Measurements from ENCODE around the gene GREB1L.

Gene GREB1L

DNA sequence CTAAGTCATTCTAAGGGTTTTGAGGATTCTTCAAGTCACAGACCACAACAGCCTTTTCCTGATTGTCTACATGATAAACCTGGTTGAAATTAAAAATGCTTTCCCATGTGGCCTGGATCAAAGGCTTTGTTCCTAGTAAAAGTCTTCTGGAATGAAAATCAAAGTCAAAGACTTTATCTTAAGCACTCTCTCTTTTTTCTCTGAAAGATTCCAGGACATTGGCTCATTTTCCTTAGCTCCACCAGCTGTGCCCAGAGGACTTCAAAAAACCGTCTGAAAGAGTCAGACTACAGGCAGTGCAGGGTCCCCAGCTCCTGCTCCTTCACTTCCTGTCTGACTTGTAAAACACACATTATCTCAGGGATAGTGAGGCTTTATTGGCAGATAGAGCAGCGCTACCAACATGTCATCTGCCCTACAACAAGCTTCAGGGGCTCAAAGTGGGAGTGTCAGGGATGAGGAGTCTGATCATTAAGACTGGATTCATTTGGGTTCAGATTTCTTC lies 210.3 kb downstream of the GREB1L start:
- DNase-seq: no peak

DNA sequence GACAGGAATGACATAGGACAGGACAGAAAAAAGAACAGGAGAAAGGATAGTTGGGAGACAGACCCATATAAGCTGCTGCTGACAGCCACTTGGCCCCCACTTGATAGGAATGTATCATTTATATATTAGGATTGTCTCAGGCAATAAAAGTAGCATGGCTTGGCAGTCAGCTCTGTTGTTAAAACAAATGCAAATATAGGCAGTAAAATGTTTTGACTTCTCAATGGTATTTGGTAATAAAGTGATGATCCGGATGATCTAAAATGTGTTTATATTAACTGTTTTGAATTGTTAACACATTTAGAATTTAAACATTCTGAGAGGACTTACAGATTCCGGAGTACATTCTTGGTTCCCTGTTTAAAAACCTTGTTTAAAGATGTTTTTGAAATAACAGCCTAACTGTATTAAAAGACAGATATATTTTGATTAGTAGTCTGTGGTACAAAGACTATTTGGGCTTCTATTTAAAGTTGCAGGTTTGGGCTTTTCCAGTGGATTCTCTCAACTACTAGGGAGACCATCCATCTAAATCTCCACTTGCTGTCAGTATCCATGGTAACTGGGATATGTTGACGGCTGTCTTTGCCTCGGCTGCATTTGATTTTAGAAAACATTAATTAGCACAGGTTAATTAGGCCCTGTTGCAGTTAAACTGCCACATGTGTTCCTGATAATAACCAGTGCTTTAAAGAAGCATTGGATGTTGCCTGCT lies 210.9 kb downstream of the GREB1L start:
- DNase-seq: no peak

GRCh38 chr18:21453511-21453901 lies 211.5 kb downstream of the GREB1L start:
- DNase-seq: no peak

GRCh38 chr18:21454725-21455124 lies 212.7 kb downstream of the GREB1L start:
- DNase-seq: no peak

DNA sequence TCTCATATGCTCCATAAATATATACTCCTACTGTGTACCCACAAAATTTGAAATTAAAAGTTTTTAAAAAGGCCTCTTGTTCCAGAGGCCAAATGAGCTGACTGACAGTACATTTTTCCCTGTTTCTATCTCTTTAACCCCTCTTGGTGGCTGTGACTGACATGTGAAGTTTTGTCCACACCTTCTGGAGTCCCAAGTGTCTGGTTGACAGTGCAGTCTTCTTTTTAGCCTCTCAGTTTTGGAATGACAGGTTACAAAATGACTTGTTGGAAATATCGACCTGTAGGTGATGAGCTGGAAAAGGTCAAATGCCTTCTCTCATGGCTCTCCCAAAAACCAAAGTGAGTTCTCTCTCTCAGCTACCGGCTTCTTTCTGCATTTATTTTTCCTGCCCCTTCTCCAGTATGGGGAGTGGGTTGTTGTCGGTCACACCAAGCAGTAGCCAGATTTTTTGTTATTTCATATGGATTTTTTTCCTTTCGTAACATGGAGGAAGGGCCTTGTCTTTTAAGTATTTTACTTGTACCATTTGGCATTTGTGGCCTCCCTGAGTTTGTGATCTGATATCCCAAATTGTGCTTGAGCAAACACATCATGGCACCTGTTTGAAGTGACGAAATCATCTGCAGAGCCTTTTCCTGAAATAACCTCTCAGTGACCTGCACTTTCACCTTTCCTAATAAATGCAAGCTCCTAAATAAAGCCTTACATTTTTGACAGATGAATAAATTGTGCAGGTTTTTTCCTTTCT lies 214.6 kb downstream of the GREB1L start:
- no peak for DNase-seq

DNA sequence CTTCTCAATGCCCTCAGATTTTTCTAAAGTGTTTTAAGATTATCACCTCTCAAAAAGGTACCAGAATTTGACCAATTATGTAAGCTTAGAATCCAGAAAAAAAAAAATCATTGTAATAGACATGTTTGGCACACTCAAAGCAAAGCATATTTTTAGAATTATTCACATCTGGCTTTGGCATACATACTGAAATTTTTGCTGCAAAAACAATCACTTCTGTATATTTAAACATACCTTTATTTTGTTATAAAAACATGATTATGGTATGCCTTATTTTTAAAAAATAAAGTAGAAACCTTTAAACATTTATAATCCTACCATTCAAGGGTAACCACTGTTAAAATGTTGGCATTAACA lies 215.1 kb downstream of the GREB1L start:
- no peak for DNase-seq

DNA sequence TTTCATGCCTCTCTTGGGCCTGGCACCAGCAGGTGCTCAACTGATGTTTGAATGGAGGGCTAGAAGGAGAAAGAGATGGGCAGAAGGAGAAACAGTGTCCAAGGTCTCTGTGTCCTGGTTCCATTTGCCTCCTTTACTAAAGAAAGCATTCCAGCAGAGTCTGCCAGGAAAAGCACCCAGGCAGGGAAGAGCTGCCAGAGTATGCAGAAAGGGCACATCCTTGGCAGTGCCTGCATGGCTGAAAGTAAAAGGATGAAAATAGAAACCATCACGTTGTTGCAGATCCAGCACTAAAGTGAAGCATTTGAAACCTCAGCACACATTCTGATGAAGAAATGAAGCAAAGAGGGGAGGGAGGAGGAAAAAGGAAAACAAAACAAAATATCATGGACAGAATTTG lies 216.3 kb downstream of the GREB1L start:
- no peak for DNase-seq

DNA sequence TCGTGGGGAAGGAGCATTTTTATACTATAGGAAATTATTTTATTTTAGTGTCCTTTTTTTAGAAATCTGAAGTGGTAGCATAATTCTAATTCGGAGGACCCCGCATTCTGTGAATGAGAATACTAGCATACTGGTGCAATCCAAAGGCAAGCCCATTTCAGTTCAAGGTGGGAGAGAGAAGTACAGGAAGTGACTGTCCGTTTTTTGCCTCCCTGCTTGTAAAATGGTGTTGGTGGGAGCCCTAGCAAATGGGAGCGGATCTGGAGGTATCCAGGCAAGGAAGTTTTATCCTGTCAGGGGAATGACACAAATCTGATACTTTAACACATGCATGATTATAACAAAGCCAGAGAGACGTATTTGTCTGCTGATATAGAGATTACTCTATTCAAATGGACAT lies 216.8 kb downstream of the GREB1L start:
- DNase-seq: no peak

DNA sequence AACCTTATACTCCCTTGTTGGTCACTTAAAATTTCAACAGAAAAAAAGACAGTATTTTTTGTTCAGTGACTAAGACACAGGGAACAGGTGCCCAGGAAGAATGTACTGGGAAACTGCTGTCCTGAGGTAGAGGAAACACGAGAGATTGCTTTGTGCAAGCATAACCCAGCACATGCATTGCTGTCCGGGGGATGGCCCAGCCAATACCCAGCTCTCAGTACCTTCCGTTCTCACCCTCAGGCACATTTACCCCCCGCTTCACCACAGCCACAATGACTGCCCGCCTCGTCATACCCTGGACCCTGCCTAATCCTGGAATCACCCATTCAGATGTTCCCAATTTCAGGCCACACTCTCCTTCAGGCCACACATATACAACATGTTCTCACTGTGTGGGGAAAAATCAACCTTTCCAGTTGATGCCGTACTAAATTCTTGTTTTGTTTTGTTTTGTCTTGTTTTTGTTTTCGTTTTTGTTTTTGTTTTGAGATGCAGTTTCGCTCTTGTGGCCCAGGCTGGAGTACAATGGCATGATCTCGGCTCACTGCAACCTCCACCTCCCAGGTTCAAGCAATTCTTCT lies 217.8 kb downstream of the GREB1L start:
- no peak for DNase-seq

GRCh38 chr18:21461460-21461859 lies 219.4 kb downstream of the GREB1L start:
- DNase-seq: no peak

- no peak for DNase-seq
Measured at GRCh38 chr18:21463718-21464117, 221.7 kb downstream of the GREB1L start.

- no peak for DNase-seq
Measured at GRCh38 chr18:21468514-21469164, 226.6 kb downstream of the GREB1L start.

- no peak for DNase-seq
Measured at GRCh38 chr18:21472741-21473140, 230.7 kb downstream of the GREB1L start.

DNA sequence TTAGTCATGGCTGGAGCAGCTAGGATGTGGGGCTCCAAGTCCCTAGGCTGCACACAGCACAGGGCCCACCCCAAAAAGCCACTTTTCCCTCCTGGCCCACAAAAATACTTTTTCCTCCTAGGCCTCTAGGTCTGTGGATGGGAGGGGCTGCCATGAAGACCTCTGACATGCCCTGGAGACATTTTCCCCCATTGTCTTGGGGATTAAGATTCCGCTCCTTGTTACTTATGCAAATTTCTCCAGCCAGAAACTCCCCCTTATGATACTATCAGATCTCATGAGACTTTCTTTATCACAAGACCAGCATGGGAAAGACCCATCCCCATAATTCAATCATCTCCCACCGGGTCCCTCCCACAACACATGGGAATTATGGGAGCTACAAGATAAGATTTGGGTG lies 232.6 kb downstream of the GREB1L start:
- no peak for DNase-seq

DNA sequence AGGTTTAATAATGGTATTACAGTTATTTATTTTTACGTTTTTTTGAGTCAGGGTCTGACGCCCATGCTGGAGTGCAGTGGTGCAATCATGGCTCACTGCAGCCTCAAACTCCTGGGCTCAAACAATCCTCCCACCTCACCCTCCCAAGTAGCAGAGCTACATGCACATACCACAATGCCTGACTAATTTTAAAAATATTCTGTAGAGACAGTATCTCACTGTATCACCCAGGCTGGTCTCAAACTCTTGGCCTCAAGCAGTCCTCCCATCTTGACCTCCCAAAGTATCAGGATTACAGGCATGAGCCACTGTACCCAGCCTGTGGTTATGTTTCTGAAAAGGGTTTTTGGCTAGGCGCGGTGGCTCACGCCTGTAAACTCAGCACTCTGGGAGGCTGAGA lies 237.7 kb downstream of the GREB1L start:
- no peak for DNase-seq

DNA sequence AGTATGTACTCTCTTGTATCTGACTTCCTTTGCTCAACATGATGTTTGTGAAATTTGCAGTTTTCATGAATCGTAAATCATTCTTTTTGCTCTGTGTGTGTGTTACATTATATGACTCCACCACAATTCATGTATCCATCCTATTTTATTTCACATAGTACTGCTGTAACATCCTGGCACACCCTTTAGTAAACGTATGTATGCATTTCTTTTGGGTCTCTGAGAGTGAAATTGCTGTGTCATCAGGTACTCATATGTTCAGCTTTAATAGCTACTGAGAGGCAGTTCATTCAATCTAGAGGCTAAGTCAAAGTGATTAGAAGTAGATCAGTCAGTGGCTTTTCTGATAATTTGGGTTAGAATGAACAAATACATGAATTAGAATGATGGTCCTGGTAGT lies 239.7 kb downstream of the GREB1L start:
- no peak for DNase-seq

GRCh38 chr18:21483051-21483450 lies 241.0 kb downstream of the GREB1L start:
- no peak for DNase-seq

GRCh38 chr18:21484851-21485636 lies 243.0 kb downstream of the GREB1L start:
- DNase-seq: no peak

DNA sequence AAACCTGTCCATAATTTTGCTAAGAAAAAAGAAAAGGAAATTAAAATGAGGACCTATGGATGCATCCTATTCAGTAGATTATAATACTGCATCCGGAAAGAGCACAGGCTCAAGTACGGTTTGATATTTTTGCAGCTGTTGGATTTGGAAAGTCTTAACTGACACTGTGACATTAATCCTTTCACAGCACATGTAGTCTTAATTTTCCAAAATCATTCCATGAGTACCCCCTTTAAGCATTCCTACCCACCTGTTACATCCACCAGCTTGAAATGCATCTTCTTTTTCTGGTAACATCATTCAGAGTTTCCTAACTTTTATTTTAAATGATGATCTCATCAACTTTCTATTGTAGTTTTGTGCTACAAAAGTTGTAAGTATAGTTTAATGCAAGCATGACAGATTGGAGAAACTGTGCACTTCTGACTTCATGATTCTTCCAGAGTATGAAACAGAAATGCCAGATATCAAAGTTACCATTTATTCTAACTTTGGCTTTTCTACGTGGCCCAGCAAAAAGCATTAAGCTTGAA lies 244.9 kb downstream of the GREB1L start:
- DNase-seq: no peak

DNA sequence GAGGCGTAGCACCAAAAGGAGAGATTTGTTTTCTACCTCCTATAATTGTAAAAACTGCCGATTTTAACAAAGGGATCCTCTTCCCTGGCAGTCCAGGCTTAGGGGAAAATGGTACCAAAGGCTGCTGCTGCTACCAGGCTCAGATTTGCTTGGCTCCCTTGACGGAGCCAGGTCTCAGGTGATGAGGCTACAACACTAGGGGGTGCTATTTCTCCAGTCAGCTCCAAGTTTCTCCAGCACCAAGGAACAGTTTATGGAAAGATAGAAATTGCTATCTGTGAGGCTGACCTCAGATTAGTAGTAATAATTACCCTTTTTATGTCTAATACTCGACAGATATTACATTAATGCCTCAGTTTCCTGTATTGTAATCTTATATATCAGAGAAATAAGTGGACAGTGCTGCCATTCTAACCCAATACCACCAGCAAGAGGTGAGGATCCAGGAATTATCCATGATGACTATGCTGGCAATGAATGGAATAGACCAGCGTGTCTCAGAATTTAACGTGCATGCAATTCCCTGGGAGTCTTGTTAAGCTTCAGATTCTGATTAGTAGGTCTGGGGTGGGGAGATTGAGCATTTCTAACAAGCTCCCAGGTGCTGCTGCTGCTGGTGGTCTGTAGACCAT lies 247.2 kb downstream of the GREB1L start:
- DNase-seq: no peak

- DNase-seq: no peak
Measured at GRCh38 chr18:21489919-21490495, 248.0 kb downstream of the GREB1L start.

DNA sequence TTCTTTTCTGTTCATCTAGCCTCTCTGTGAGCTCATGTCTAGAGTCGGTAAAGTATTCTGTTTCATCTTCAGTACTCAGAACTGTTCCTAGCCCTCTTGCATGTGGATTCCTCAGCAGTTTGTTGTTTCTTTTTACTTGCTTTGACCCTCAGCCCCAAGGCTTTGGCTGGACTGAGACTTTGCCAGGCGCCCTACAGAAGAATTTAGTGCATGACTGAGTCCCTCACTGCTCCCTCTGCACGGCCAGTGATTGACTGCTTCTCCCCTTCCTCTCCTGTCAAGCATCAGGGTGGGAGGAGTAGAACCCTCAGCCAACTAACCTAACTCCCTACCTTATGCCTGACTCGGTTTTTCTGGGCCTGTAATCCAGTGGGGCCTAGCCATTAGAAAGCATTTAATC lies 248.7 kb downstream of the GREB1L start:
- no peak for DNase-seq

Measured in amniotic stem cell (primary cell).